Right atrium auricular region (tissue), 2 donors: Measurements from ENCODE around the gene IRF2. TPM values are rescaled to one million over a fixed set of nuclear protein-coding genes. Genes with fewer than 3 reads are reported as not detected.
"Not testable (repeated sequence)": the region's sequence is repeated elsewhere in the genome, so short reads cannot be mapped to it uniquely, and the experiment has no call there.

Experiments
- DNase-seq: peaks from one replicate; pipeline ENCODE4 v3.0.0-alpha.2; 2019; ENCODE audit warnings: low spot score
- H3K27ac ChIP-seq, 2 donors: fragments of 200-600 bp; sonication (generic); 1 replicate in 1 of 2; 2 replicates in 1 of 2; pipeline ENCODE4 v1.5.1; 2016 to 2019
- H3K27me3 ChIP-seq, 2 donors: fragments of 200-600 bp; sonication (generic); one replicate each; pipeline versions ENCODE4 v1.5.1 to v1.6.0; 2017 to 2019
- H3K36me3 ChIP-seq: fragments of 200-600 bp; sonication (generic); one replicate; pipeline ENCODE4 v1.5.1; 2016
- H3K4me1 ChIP-seq, 2 donors: fragments of 200-600 bp; sonication (generic); one replicate each; pipeline versions ENCODE4 v1.5.1 to v1.6.0; 2017 to 2019
- H3K4me3 ChIP-seq, 2 donors: fragments of 200-600 bp; sonication (generic); 1 replicate in 1 of 2; 2 replicates in 1 of 2; pipeline ENCODE4 v1.5.1; 2017 to 2019; ENCODE audit warnings: mild to moderate bottlenecking in 1 of 2, moderate library complexity in 1 of 2
- H3K9me3 ChIP-seq, 2 donors: fragments of 200-600 bp; sonication (generic); one replicate each; pipeline ENCODE4 v1.5.1; 2019
- CTCF ChIP-seq, 2 donors: fragments of 200-600 bp; sonication (generic); IDR thresholded peaks; one replicate each; pipeline ENCODE4 v1.5.1; 2019; ENCODE audit warnings: antibody characterized with exemption in 2 of 2
- total RNA-seq, 2 donors: library from RNA; depleted of rRNA; stranded (reverse); fragments of >200 nt; gene quantifications; one replicate each; pipeline ENCODE4 v1.1.0, GENCODE V29; 2016

Gene IRF2
- total RNA-seq, 2 donors from 2014 or later = 17.7 to 24.5 TPM

DNA sequence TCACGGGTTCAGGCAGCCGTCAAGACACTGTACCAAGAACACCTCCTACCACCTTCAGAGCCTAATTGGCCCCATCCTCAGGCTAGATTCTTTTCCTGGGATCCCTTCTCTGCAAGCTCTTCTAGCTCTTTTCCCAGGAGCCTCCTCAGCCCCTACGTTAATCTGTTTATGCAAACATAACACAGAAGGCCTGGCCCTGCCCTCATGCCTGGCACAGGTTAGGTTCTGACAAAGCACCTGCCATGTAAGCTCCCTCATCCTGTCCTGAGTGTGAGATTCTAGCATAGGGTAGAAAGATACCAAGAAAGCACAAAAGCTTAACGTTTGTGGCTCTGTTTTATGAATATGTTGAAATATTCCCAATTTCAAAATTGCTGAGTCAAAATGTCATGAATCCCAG lies 93.6 kb downstream of the IRF2 start:
- H3K9me3 ChIP-seq = no peaks in the 10 kb centered on the region
- no peak for DNase-seq
- H3K27ac ChIP-seq = no peak overlapping the region
- H3K4me3 ChIP-seq = no peak overlapping the region
- peaks cover 0 to 46% of the 10 kb centered on the region in 2 donors for H3K4me1 ChIP-seq
- H3K27me3 ChIP-seq = no peaks in the 10 kb centered on the region
- no peak for TF ChIP-seq CTCF (IDR thresholded peaks at IDR 0.05)
- H3K36me3 ChIP-seq = no peaks in the 10 kb centered on the region

DNA sequence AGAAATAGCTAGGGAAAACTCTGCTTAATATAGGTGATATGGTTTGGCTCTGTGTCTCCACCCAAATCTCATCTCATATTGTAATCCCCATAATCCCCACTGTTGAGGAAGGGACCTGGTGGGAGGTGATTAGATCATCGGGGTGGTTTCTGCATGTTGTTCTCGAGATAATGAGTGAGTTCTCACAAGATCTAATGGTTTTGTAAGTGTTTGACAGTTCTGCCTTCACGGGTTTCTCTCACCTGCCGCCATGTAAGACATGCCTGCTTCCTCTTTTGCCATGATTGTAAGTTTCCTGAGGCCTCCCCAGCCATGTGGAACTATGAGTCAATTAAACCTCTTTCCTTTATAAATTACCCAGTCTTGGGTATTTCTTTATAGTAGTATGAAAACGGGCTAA lies 94.1 kb downstream of the IRF2 start:
- not testable (repeated sequence) for H3K4me3 ChIP-seq, H3K27ac ChIP-seq, DNase-seq, H3K36me3 ChIP-seq, H3K27me3 ChIP-seq, H3K9me3 ChIP-seq
- peaks cover 0 to 41% of the 10 kb centered on the region in 2 donors for H3K4me1 ChIP-seq

- DNase-seq = no peak
- H3K9me3 ChIP-seq = no peaks in the 10 kb centered on the region
- H3K27ac ChIP-seq = no peak overlapping the region
- no peak for TF ChIP-seq CTCF (IDR thresholded peaks at IDR 0.05)
- H3K4me1 ChIP-seq = peaks cover 0 to 8% of the 10 kb centered on the region in 2 donors
- H3K36me3 ChIP-seq = no peaks in the 10 kb centered on the region
- H3K27me3 ChIP-seq = no peaks in the 10 kb centered on the region
- H3K4me3 ChIP-seq = no peak overlapping the region
These were observed 97.4 kb downstream of the IRF2 start for GRCh38 chr4:184376923-184377322.

DNA sequence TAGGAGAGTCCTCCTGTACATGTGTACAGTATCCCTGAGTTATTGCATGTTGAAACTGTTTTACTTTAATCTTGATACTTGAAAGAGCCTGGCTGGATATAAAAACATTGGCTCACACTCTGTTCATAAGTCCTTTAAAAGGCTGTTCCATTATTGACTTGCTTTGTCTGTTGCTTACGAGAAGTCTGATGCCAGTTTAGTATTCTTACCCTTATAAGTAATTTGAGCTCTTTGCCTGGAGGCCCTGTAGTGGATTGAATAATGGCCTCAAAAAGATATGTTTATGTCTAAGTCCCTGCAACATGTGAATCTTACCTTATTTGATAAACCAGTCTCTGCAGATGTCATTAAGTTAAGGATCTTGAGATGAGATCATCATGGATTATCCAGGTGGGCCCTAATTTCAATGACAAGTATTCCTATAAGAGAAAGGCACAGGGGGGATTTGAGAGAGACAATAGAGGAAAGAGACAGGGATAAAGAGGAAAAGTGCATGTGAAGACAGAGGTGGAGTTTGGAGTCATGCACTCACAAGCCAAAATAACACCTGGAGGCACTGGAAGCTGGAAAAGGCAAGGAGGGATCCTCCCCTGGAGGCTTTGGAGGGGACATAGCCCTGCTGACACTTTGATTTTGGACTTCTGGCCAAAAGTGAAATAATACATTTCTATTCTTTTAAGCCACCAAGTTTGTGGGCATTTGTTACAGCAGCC lies 98.1 kb downstream of the IRF2 start:
- TF ChIP-seq CTCF (IDR thresholded peaks at IDR 0.05) = no peak
- DNase-seq = no peak
- Histone ChIP-seq H3K27me3 (no peaks in the 10 kb centered on the region), H3K27ac (no peak overlapping the region), H3K36me3 (no peaks in the 10 kb centered on the region), H3K4me3 (no peak overlapping the region), H3K4me1 (peaks cover 0 to 3% of the 10 kb centered on the region in 2 donors), H3K9me3 (no peaks in the 10 kb centered on the region)

GRCh38 chr4:184375623-184376022 lies 98.7 kb downstream of the IRF2 start:
- H3K4me3 ChIP-seq, DNase-seq, H3K27me3 ChIP-seq, H3K27ac ChIP-seq, H3K36me3 ChIP-seq, H3K4me1 ChIP-seq, H3K9me3 ChIP-seq: not testable (repeated sequence)

GRCh38 chr4:184375027-184375426 lies 99.3 kb downstream of the IRF2 start:
- no peak overlapping the region for H3K27ac ChIP-seq
- no peak overlapping the region for H3K4me3 ChIP-seq
- no peaks in the 10 kb centered on the region for H3K9me3 ChIP-seq
- no peak for DNase-seq
- no peaks in the 10 kb centered on the region for H3K36me3 ChIP-seq
- TF ChIP-seq CTCF (IDR thresholded peaks at IDR 0.05) = no peak
- peaks cover 0 to 4% of the 10 kb centered on the region in 2 donors for H3K4me1 ChIP-seq
- H3K27me3 ChIP-seq = no peaks in the 10 kb centered on the region

DNA sequence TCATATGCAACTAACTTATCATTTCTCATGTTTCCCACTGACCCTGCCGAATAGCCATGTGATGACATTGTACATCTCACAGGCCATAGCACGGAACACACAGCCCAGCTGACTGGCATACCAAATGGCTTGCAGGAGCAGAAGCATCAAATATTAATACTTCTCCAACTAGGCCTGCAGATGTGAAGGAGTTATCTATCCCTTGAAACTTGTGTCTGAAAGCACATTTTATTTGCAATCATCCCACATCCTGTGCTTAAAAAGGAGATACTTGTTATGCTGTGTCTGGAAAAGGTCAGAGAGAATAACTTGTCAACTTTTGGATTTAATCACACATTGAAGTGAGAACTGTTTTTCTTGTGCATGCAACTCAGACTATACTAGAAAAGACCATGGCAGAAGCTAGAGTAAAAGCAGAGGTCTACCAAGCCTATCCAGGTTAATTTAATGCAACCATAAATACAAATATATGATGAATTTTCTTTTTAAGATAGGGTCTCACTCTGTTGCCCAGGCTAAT lies 100.4 kb downstream of the IRF2 start:
- no peak for TF ChIP-seq CTCF (IDR thresholded peaks at IDR 0.05)
- H3K36me3 ChIP-seq = no peaks in the 10 kb centered on the region
- H3K27me3 ChIP-seq = no peaks in the 10 kb centered on the region
- no peak for DNase-seq
- peaks cover 0 to 4% of the 10 kb centered on the region in 2 donors for H3K4me1 ChIP-seq
- H3K27ac ChIP-seq = no peak overlapping the region
- no peak overlapping the region for H3K4me3 ChIP-seq
- H3K9me3 ChIP-seq = no peaks in the 10 kb centered on the region
